Upper lobe of left lung (tissue), 6 donors: ENCODE measurements around the gene TLR8. TPM values are rescaled to one million over a fixed set of nuclear protein-coding genes. Genes with fewer than 3 reads are reported as not detected.
"Not testable (repeated sequence)": the region's sequence is repeated elsewhere in the genome, so short reads cannot be mapped to it uniquely, and the experiment has no call there.

Experiments
- ATAC-seq, 2 donors: fragments of 200-7000 bp; cut with Tn5 transposase; one replicate each; pipeline ENCODE4 v1.9.1; 2022; ENCODE audit warnings: mild to moderate bottlenecking in 2 of 2, moderate library complexity in 2 of 2; ENCODE audit not compliant: low FRiP score in 2 of 2
- DNase-seq, 2 donors: peaks; one replicate each; pipeline ENCODE4 v3.0.0-alpha.2; 2019 to 2020
- H3K27ac ChIP-seq, 4 donors: fragments of 200-600 bp; sonication (generic); one replicate each; pipeline ENCODE4 v1.5.1; 2016 to 2019
- H3K27me3 ChIP-seq, 4 donors: fragments of 200-600 bp; sonication (generic); one replicate each; pipeline ENCODE4 v1.5.1; 2017 to 2019
- H3K36me3 ChIP-seq, 4 donors: fragments of 200-600 bp; sonication (generic); one replicate each; pipeline ENCODE4 v1.5.1; 2016 to 2019
- H3K4me1 ChIP-seq, 4 donors: fragments of 200-600 bp; sonication (generic); one replicate each; pipeline ENCODE4 v1.5.1; 2018 to 2019
- H3K4me3 ChIP-seq, 4 donors: fragments of 200-600 bp; sonication (generic); one replicate each; pipeline ENCODE4 v1.5.1; 2017 to 2019; ENCODE audit warnings: mild to moderate bottlenecking in 2 of 4, moderate library complexity in 1 of 4
- H3K9me3 ChIP-seq, 4 donors: fragments of 200-600 bp; sonication (generic); one replicate each; pipeline ENCODE4 v1.5.1; 2018 to 2019
- CTCF ChIP-seq, 6 experiments: fragments of 450-650 bp in 4 of 6; fragments of 200-600 bp in 2 of 6; sonication (generic) in 2 of 6; IDR thresholded peaks; one replicate each; pipeline ENCODE4 v1.5.1; 2016 to 2019; ENCODE audit warnings: antibody characterized with exemption in 6 of 6
- EP300 ChIP-seq, 4 donors: sonication (generic); formaldehyde crosslinking; IDR thresholded peaks; one replicate each; pipeline ENCODE4 v1.5.1; 2017; ENCODE audit warnings: antibody characterized with exemption in 4 of 4, control low read depth in 2 of 4
- POLR2A ChIP-seq, 4 donors: fragments of 450-650 bp; IDR thresholded peaks; one replicate each; pipeline ENCODE4 v1.5.1; 2016 to 2017; ENCODE audit warnings: antibody characterized with exemption in 4 of 4, mild to moderate bottlenecking in 2 of 4
- POLR2AphosphoS5 ChIP-seq, 2 donors: sonication (generic); formaldehyde crosslinking; IDR thresholded peaks; one replicate each; pipeline ENCODE4 v1.5.1; 2017; ENCODE audit warnings: antibody characterized with exemption in 2 of 2
- WGBS, 2 donors: methylation state at CpG; one replicate each; pipeline ENCODE4 v1.1.5; 2017 to 2018; 5-methylcytosine and 5-hydroxymethylcytosine counted together
- total RNA-seq, 6 donors: library from RNA; depleted of rRNA in 4 of 6; stranded (reverse); fragments of >200 nt in 4 of 6; gene quantifications; one replicate each; pipeline versions ENCODE4 v1.1.0 to v1.2.1, GENCODE V29; 2016 to 2021
- donor health status: DM: no; HTN: no; CAD: no; lungs with moderate emphysema.
- donor health status: DM: no; HTN: yes; CAD: no; lungs with severe emphysema.

Gene TLR8
- total RNA-seq, 6 donors from 2014 or later, result 2.3 to 24.5 (median 9.3) TPM

DNA sequence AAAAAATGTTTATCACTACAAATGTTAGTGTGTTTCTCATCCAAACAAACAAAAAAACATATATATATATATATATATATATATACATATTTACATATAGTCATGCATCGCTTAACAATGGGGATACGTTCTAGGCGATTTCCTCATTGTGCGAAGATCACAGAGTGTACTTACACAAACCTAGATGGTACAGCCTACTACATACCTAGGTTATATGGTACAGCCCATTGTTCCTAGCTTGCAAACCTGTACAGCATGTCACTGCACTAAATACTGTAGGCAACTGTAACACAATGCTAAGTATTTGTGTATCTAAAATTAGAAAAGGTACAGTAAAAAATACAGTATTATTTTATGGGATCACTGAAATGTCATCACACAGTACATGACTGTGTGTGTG is 52.0 kb downstream of the TLR8 start:
- Histone ChIP-seq H3K4me1 (peaks cover 10 to 41% (median 24%) of the 10 kb centered on the region in 4 donors), H3K27ac (peak overlapping the region in 1 of 4 donors; percentile 83), H3K36me3 (no peaks in the 10 kb centered on the region), H3K4me3 (no peak overlapping the region), H3K27me3 (no peaks in the 10 kb centered on the region), H3K9me3 (no peaks in the 10 kb centered on the region)
- DNase-seq (no peak), ATAC-seq (no peak)
- 70 to 94% methylated on average over 4 of the region's 4 CpGs for WGBS, 2 donors
- TF ChIP-seq POLR2A (IDR thresholded peaks at IDR 0.05) (no peak), POLR2AphosphoS5 (IDR thresholded peaks at IDR 0.05) (no peak), EP300 (IDR thresholded peaks at IDR 0.05) (no peak), CTCF (IDR thresholded peaks at IDR 0.05) (no peak)

GRCh38 chrX:12961196-12961718 is 54.8 kb downstream of the TLR8 start:
- Histone ChIP-seq H3K36me3 (no peaks in the 10 kb centered on the region), H3K4me1 (peaks cover 6 to 18% (median 12%) of the 10 kb centered on the region in 4 donors), H3K4me3 (no peak overlapping the region), H3K27ac (peak overlapping the region in 1 of 4 donors; percentile 26), H3K9me3 (no peaks in the 10 kb centered on the region), H3K27me3 (no peaks in the 10 kb centered on the region)
- no peak for ATAC-seq
- no peak for DNase-seq
- TF ChIP-seq POLR2AphosphoS5 (IDR thresholded peaks at IDR 0.05), result no peak
- no peak for TF ChIP-seq EP300 (IDR thresholded peaks at IDR 0.05)
- no peak for TF ChIP-seq CTCF (IDR thresholded peaks at IDR 0.05)
- TF ChIP-seq POLR2A (IDR thresholded peaks at IDR 0.05), result no peak
- 57 to 64% methylated on average over 2 of the region's 2 CpGs for WGBS, 2 donors

DNA sequence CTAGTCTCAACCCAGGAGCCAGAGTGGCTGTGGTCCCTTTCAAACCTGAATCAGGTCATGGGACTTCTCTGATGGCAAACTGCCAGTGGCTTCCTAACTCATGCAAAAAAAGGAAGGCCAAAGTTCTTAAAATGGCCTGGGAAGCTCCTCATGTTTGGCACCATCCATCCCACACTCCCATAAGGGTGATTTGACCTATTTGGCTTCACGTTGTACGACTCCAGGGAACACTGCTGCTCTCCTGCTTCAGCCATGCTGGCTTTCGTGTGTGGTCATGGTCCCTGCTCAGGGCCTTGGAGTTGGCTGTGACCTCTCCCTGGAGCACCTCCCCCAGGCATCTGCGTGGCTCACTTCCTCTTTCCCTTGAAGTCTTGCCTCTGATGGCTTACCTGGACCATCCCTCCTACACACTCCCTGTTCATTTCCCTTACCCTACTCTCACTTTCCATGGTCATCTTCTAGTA is 55.7 kb downstream of the TLR8 start:
- TF ChIP-seq POLR2AphosphoS5 (IDR thresholded peaks at IDR 0.05) (no peak), CTCF (IDR thresholded peaks at IDR 0.05) (no peak), EP300 (IDR thresholded peaks at IDR 0.05) (no peak), POLR2A (IDR thresholded peaks at IDR 0.05) (no peak)
- ATAC-seq (no peak), DNase-seq (peak in 1 of 2 donors; percentile 44)
- Histone ChIP-seq H3K4me3 (no peak overlapping the region), H3K27me3 (no peaks in the 10 kb centered on the region), H3K9me3 (no peaks in the 10 kb centered on the region), H3K4me1 (peaks cover 0 to 11% (median 6%) of the 10 kb centered on the region in 4 donors), H3K27ac (peak overlapping the region in 1 of 4 donors; percentile 26), H3K36me3 (no peaks in the 10 kb centered on the region)
- WGBS, 2 donors, result 88 to 92% methylated on average over 2 to 4 of the region's 4 CpGs

GRCh38 chrX:12963210-12963850 is 56.9 kb downstream of the TLR8 start:
- 95% methylated on average over 7 of the region's 52 CpGs; no CpG with 5 or more reads in 1 of the 2 donors for WGBS, 2 donors
- H3K4me3 ChIP-seq, ATAC-seq, H3K27ac ChIP-seq, H3K4me1 ChIP-seq, H3K9me3 ChIP-seq, H3K36me3 ChIP-seq, H3K27me3 ChIP-seq: not testable (repeated sequence)
- DNase-seq, result peak in 1 of 2 donors; percentile 23

GRCh38 chrX:12965131-12965940 is 58.9 kb downstream of the TLR8 start:
- TF ChIP-seq POLR2A (IDR thresholded peaks at IDR 0.05), result no peak
- no peaks in the 10 kb centered on the region for H3K36me3 ChIP-seq
- no peak for DNase-seq
- 68 to 74% methylated on average over 3 to 6 of the region's 6 CpGs for WGBS, 2 donors
- H3K27ac ChIP-seq, result no peak overlapping the region
- no peaks in the 10 kb centered on the region for H3K9me3 ChIP-seq
- H3K4me1 ChIP-seq, result peaks cover 0 to 8% (median under 1%) of the 10 kb centered on the region in 4 donors
- ATAC-seq, result no peak
- H3K4me3 ChIP-seq, result no peak overlapping the region
- H3K27me3 ChIP-seq, result no peaks in the 10 kb centered on the region
